Measurements from ENCODE around the gene UBE2Q2.

Gene UBE2Q2

DNA sequence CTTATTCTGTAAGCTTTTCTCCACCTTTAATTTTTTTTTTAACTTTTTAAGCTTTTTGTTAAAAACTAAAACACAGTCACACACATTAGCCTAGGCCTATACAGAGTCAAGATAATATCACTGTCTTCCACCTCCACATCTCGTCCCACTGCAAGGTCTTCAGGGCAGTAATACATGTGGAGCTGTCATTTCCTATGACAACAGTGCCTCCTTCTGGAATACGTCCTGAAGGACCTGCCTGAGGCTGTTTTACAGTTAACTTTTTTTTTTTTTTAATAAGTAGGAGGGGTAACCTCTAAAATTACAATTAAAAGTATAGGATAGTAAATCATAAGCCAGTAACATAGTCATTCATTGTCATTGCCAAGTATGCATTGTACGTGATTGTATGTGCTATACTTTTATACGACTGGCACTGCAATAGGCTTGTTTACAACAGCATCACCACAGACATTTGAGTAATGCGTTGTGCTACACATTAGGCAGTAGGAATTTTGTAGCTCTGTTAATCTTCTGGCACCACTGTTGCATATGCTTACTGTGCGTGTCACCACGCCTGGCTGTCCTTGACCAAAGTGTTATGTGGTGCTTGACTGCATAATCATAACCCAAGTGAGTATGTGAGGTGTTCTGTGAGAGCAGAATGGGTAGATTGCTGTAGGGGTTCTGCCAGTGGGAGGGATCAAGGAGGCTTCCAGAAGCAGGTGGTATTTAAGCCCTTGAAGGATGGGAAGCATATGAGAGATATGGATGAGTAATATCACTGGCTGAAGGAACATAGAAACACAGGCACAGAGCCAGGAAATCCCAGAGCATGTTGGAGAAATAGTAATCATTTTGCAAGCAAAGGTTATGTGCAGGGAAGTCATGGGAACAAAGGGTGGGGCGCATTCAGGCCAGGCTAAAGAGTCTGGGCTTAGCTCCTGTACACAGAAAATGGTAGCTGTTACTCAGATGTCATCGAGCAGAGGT, 78.8 kb downstream of the UBE2Q2 start:
- DNase-seq (ENCODE audit: low read depth in 2 of 3, low spot score in 1 of 3), result no peak

DNA sequence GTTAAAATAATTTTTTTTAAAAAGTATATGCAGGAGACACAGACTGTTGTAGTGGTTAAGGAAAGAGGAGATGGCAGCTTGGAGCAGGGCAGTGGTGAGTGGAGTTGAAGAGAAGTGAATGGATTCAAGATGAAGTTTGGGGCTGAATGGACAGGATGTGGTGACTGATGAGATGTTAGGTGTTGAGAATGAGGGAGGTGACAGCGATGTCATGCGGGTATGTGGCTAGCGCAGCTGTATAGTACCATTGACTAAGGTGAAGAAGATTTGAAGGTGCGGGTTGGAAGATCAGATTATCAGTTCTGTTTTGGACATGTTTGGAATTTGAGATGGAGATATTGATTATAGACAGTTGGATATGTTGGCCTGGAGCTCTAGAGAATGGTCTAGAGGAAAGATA, 80.5 kb downstream of the UBE2Q2 start:
- no peak for DNase-seq (ENCODE audit: low read depth in 2 of 3, low spot score in 1 of 3)

DNA sequence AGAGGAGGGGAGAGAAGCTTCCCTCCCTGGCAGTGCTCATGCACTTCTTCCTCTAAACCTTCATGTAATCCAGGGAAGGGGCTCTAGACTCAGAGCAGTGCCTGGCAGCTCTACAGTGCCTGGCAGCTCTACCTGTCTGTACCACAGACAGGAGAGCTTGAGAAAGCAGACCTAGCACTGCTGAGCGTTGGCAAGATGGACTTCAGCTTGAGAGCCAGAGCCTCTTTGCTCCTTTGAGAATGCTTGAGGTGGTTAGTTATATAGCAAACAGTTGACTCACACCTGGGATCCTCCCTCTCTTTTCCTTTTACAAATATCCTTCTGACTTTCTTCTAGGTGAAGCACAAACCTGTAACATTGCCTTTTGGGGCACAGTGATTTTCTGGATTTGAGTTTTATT, 81.3 kb downstream of the UBE2Q2 start:
- DNase-seq (ENCODE audit: low read depth in 2 of 3, low spot score in 1 of 3), result no peak

DNA sequence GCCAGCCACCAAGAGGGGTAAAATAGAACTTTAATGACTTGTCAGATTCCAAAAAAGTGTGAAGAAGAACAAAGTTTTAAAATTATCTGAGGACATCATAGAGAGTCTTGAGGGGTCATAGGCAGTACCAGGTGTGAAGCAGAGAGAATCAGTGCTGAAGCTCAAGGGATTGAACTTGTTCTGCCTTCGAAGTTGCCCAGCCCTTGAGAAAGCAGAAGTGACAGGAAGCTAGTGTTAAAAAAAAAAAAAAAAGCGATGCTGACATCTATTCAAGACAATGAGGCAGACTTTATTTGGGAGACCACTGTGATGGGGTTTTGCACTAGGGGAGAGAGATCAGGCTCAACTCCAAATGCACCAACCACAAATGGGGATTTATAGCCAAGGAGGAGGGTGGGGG, 82.2 kb downstream of the UBE2Q2 start:
- no peak for DNase-seq (ENCODE audit: low read depth in 2 of 3, low spot score in 1 of 3)

DNA sequence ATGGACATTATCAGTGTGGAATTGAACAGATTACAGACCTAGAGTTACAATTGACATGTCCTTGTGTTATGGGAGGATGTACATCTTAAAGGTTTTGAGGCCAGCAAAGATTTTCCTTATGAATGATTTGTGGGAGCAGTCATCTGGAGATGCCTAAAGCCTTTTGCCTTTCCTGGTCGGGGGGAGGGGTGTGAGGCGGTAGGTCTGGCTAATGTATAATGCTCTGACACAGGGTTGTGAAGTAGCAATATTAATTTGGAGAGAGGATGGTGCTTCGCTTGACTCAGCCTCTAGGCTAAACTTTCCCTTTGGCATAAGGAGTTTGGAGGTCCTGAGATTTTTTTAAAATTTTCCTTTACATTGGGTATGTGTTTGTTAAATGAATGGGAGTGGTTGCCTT, 83.7 kb downstream of the UBE2Q2 start:
- no peak for DNase-seq (ENCODE audit: low read depth in 2 of 3, low spot score in 1 of 3)

DNA sequence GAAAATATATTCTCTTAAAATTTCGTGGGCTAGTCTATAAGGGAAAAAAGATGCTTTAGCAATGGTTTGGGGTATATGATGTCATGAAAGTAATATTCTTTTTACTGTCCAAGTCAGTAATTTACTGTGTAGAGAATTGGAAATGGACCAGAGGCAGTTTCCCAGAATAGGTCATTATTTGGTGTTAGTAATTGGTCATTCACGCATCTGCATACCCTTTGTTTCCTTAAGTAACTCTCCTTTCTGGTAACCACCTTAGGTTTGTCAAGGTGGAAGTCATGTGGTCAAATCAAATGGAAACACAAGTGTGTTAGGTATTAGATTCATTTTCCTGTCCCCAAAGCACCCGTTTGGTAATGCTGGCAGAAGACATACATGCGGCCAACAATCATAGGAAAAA, 84.4 kb downstream of the UBE2Q2 start:
- no peak for DNase-seq (ENCODE audit: low read depth in 2 of 3, low spot score in 1 of 3)

DNA sequence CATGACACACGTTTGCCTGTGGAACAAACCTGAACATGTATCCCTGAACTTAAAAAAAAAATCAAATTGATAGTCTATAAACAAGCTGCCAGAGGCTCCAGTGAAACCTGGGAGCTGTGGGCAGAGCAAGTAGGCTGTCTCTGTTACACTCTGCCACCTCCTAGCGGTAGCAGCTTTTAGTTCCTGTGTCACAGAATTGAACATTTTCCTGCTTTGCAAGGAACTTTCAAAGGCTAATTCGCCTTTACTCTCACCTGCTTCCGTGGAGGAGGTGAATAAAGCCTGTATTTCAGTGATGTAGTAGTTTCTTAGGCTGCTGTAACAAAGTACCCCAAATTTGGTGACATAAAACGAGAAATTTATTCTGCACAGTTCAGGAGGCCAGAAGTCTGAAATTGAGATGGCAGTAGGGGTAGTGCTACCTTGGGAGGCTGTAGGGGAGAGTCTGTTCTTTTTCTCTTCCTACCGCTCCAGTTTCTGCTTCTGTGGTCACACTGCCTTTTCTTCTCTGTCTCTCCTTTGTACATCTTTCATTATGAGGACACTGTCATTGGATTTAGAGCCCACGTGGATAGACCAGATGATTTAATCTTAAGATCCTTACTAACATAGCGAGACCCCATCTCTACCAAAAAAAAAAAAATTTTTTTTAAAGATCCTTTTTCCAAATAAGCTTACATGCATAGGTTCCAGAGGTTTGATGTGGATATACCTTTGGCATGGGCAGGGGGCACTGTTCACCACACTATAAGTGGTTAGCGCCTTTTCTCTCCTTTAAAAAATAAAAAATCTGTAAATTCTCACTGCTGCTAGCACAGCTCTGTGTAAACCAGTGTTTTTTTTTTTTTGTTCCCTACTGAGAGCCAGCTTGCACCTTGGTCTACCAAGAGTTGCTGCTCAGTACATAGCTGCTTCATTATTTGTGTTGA, 85.7 kb downstream of the UBE2Q2 start:
- no peak for DNase-seq (ENCODE audit: low read depth in 2 of 3, low spot score in 1 of 3)

DNA sequence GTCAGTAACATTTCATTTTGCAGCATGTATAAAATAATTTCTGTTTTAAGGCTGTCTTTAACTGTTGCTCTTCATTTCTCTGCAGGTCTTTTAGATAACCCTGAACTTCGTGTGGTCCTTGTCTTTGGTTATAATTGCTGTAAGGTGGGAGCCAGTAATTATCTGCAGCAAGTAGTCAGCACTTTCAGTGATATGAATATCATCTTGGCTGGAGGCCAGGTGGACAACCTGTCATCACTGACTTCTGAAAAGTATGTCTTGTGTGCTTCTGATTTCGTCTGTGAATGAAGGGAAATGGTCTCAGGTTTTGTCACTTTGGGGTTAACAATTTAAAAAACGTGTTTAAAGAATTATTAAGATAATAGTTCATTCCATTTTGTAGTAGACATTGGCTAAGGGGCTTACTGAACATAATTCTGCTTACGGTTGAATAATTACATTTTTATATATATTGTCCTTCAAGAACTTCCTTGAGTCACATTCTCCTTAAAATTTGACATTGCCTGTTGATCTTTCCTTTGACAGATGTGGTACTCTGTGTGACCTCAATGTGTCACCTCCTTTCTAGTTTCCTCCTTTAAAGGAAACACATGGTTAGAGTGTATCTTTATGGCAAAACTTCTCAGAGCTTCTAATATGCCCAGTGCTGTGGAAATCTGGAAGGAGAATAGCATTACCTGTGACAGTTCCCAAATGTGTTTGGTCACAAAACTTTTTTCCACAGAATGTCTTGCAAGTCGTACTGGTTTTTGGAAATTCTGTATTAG, 86.7 kb downstream of the UBE2Q2 start:
- DNase-seq (ENCODE audit: low read depth in 2 of 3, low spot score in 1 of 3), result no peak

DNA sequence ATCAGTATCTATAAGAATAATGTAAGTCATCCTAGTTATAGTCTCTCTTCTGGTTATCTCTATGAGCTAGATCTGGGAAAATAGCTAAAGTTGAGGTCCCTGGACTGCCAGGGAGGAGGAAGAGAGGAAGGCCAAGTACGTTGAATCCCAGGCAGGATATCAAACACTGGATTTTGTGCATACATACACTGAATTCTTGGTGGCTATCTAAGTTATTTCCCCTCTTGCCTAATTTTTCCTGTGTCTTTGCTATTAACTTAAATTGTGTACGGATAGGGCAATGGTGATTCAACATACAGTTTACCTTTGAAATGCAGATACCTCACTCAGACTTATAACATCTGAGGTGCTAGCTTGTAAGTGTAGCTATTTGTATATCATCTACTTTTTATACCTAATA, 87.6 kb downstream of the UBE2Q2 start:
- no peak for DNase-seq (ENCODE audit: low read depth in 2 of 3, low spot score in 1 of 3)

DNA sequence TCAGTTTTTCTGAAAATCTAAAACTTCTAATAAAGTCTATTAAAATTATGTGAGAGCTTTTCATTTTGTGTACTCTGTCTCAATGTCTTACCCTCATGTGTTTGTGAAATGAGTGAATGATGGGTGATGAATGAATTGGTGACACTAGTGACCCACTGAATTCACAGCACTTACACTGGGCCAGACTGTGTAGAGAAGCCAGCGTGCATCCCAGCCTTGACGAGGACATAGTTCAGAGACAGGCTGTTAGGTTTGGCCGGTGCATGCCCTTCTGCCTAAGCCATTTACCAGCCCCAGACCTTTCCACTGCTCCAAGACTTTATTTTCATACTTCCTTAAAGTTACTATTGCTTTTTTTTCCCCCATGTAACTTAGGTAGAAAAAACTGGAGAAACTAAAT, 99.2 kb downstream of the UBE2Q2 start:
- DNase-seq (ENCODE audit: low read depth in 2 of 3, low spot score in 1 of 3), result no peak

DNA sequence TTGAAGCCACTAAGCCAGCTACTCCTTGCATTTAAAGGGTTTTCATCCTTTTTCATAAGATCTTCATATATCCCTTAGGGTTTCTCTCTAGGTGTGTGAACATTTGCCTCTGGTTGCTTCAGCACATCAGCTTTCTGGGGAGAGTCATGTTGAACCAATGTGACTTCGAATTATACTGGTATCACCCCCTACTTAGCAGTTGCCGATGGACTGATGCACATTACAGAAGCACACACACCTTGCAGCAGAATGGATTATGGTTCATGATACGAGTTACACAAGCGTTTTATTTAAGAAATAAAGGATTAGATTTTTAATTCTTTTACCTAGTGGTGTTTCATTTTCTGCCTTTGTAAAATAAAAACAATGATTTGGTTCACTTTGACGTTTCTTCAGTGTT, 100.0 kb downstream of the UBE2Q2 start:
- DNase-seq (ENCODE audit: low read depth in 2 of 3, low spot score in 1 of 3), result no peak

DNA sequence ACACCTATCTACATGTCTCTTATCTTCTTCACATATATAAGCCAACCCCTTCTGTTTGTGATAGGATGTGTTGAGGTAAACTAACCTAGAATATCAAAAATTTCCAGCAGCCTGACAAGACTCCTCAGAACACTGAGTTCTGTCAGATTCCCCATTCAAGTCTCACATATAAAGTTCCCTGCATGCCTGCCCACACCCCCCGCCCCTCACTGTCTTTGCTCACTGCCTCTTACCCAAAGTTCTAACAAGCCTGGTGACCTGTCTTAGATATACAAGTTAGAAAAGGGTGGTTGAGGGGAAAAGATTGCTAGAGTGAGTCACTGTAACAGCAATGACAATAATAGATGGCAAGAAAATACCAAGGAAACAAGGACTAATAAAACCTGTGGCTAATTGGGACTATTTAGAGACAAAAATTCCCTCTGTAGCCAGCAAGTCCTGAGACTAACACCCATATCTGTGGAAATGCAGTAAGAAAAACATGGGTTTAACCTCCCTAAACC, 100.5 kb downstream of the UBE2Q2 start:
- no peak for DNase-seq (ENCODE audit: low read depth in 2 of 3, low spot score in 1 of 3)

DNA sequence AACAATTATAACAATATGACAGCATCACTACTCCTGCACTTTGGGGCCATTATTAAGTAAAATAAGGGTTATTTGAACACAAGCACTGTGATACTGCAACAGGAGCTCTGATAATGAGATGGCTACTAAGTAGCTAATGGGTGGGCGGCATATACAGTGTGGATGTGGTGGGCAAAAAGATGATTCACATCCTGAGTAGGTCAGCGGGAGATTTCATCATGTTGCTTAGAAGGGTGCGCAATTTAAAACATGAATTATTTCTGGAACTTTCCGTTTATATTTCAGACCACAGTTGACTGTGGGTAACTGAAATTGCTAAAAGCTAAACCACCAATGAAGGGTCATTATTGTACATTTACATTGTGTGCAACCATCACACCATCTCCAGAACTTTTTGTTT, 102.7 kb downstream of the UBE2Q2 start:
- DNase-seq (ENCODE audit: low read depth in 2 of 3, low spot score in 1 of 3), result no peak

DNA sequence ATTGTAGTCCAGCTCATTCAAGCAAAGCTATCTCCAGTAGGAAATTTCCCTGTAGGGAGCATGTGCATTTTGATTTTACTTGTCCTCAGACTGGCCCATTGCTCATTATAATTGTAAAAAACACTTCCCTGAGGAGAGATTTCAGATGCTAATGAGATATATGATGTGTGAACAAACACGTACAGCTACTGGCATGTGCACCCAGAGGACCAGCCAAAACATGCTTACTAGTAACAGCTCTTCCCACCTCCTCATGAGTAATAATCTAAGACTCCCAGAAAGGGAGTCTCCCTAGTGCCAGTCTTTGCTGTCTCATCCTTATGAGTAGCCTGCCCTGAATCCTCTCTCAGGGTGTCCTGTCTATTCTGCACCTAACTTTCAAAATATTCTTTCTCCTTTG, 103.8 kb downstream of the UBE2Q2 start:
- DNase-seq (ENCODE audit: low read depth in 2 of 3, low spot score in 1 of 3), result no peak

DNA sequence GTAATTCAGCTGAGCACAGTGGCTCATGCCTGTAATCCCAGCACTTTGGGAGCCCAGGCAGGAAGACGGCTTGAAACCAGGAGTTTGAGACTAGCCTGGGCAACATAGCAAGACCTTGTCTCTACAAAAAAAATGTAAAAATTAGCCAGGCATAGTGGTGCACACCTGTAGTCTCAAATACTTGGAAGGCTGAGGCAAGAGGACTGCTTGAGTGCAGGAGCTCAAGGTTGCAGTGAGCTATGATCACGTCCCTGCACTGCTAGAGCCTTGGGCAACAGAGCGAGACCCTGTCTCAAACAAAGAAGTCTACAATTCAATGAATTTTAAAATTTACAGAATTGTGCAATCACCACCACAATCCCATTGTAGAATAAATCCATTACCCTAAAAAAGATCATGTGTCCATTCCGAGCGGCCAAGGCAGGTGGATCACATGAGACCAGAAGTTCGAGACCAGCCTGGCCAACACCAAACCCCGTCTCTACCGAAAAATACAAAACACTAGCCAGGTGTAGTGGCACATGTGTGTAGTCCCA, 105.6 kb downstream of the UBE2Q2 start:
- no peak for DNase-seq (ENCODE audit: low read depth in 2 of 3, low spot score in 1 of 3)

All from stimulated activated CD4-positive, alpha-beta T cell treated with anti-CD3 and anti-CD28 coated beads, Interleukin-12 subunit alpha, Interleukin-12 subunit beta, amount 100 ng/mL, for 48 hours (primary cell).